HCT116 (cell line): ENCODE data around the gene SGMS1. TPM values are rescaled to one million over a fixed set of nuclear protein-coding genes. Genes with fewer than 3 reads are reported as not detected.

ENCODE experiments used
- ATAC-seq: fragments of 200-7000 bp; cut with Tn5 transposase; 2 replicates; pipeline ENCODE4 v1.9.1; 2020; ENCODE audit warnings: mild to moderate bottlenecking, moderate library complexity
- BruUV-seq: library from RNA; stranded (reverse); fragments of 400-500 nt; replicated peaks from 2 replicates; lab custom pipeline; 2021; lab: Mats Ljungman, UMichigan
- CTCF ChIA-PET: fragments of 300-600 bp; sonication (Branson Sonifier 250); formaldehyde crosslinking; loops from one replicate; lab custom pipeline; 2021; ENCODE audit warnings: antibody characterized with exemption; lab: Charles Lee
- POLR2A ChIA-PET: fragments of 300-600, 350-600 bp; sonication (Branson Sonifier 250); formaldehyde crosslinking; loops from one replicate; lab custom pipeline; 2021; ENCODE audit warnings: antibody characterized with exemption; lab: Charles Lee
- RAD21 ChIA-PET, 2 experiments: fragments of 300-600 bp; sonication (Branson Sonifier 250); formaldehyde crosslinking; loops; one replicate each; lab custom pipeline; 2023; ENCODE audit warnings: low total read pairs in 2 of 2; ENCODE audit not compliant: uncharacterized antibody in 2 of 2, unreplicated experiment in 2 of 2, low non-redundant PET in 1 of 2; lab: Charles Lee
- DNase-seq: peaks from one replicate; pipeline ENCODE4 v3.0.0-alpha.2; 2010; ENCODE audit warnings: low read depth, low spot score
- H2AFZ ChIP-seq: fragments of 200-600 bp; shearing (Covaris generic), sonication (generic); 2 replicates; pipeline ENCODE4 v1.6.1; 2017; ENCODE audit warnings: low read depth, mixed run types, mixed read lengths, antibody characterized with exemption, low read length; ENCODE audit not compliant: poor library complexity, severe bottlenecking
- H3K27ac ChIP-seq: 2 replicates; pipeline ENCODE4 v1.5.1; 2012; ENCODE audit warnings: low read depth, low read length
- H3K27me3 ChIP-seq: fragments of 200-600 bp; sonication (generic); 2 replicates; pipeline ENCODE4 v1.6.1; 2016; ENCODE audit warnings: mixed run types, low read length, mixed read lengths; ENCODE audit not compliant: insufficient read depth
- H3K36me3 ChIP-seq, 2 experiments: fragments of 200-500 bp in 1 of 2; fragments of 200-600 bp in 1 of 2; sonication (Bioruptor generic) in 1 of 2; sonication (generic) in 1 of 2; 2 replicates each; pipeline versions ENCODE4 v1.5.1 to v1.6.1; 2014 to 2016; ENCODE audit warnings: low read length in 2 of 2, inconsistent platforms in 1 of 2, mixed read lengths in 1 of 2, mixed run types in 1 of 2; ENCODE audit not compliant: insufficient read depth in 2 of 2, control insufficient read depth in 1 of 2
- H3K4me1 ChIP-seq, 2 experiments: fragments of 200-600 bp in 1 of 2; sonication (generic) in 1 of 2; 2 replicates each; pipeline versions ENCODE4 v1.5.1 to v1.6.1; 2012 to 2017; ENCODE audit warnings: low read length in 2 of 2, inconsistent platforms in 1 of 2, mild to moderate bottlenecking in 1 of 2, mixed read lengths in 1 of 2, mixed run types in 1 of 2, moderate library complexity in 1 of 2; ENCODE audit not compliant: insufficient read depth in 2 of 2, control insufficient read depth in 1 of 2
- H3K4me2 ChIP-seq: fragments of 200-600 bp; sonication (generic); 2 replicates; pipeline ENCODE4 v1.6.1; 2017; ENCODE audit warnings: mixed run types, low read length, mixed read lengths
- H3K4me3 ChIP-seq, 2 experiments: fragments of 200-600 bp in 1 of 2; sonication (generic) in 1 of 2; replicated peaks in 1 of 2; 2 replicates each; pipeline ENCODE4 v1.5.1; 2011 to 2016; ENCODE audit warnings: low read length in 2 of 2, control low read depth in 1 of 2, low read depth in 1 of 2, mild to moderate bottlenecking in 1 of 2, mixed read lengths in 1 of 2, mixed run types in 1 of 2
- H3K79me2 ChIP-seq: fragments of 200-600 bp; sonication (generic); 2 replicates; pipeline ENCODE4 v1.6.1; 2017; ENCODE audit warnings: mild to moderate bottlenecking, mixed run types, low read length, moderate library complexity, mixed read lengths; ENCODE audit not compliant: insufficient read depth
- H3K9ac ChIP-seq: fragments of 200-600 bp; sonication (generic); 2 replicates; pipeline ENCODE4 v1.6.1; 2016; ENCODE audit warnings: low read length, mixed read lengths
- H3K9me2 ChIP-seq: fragments of 200-600 bp; sonication (generic), shearing (Covaris generic); 2 replicates; pipeline ENCODE4 v1.6.1; 2017; ENCODE audit warnings: mixed run types, mild to moderate bottlenecking, moderate library complexity; ENCODE audit not compliant: insufficient read depth
- H3K9me3 ChIP-seq, 2 experiments: fragments of 200-500 bp in 1 of 2; fragments of 200-600 bp in 1 of 2; sonication (Bioruptor generic) in 1 of 2; sonication (generic) in 1 of 2; 2 replicates each; pipeline ENCODE4 v1.6.1; 2014 to 2017; ENCODE audit warnings: low read length in 2 of 2, mixed read lengths in 2 of 2, inconsistent platforms in 1 of 2, low read depth in 1 of 2, mild to moderate bottlenecking in 1 of 2, mixed run types in 1 of 2, moderate library complexity in 1 of 2; ENCODE audit not compliant: control insufficient read depth in 1 of 2, insufficient read depth in 1 of 2
- H4K20me1 ChIP-seq: fragments of 200-600 bp; sonication (generic), shearing (Covaris generic); 2 replicates; pipeline ENCODE4 v1.6.1; 2017; ENCODE audit warnings: mixed run types, mild to moderate bottlenecking, moderate library complexity; ENCODE audit not compliant: insufficient read depth
- CEBPB ChIP-seq: IDR thresholded peaks from 2 replicates; pipeline ENCODE4 v1.6.1; 2012; ENCODE audit warnings: low read depth
- CTCF ChIP-seq, 3 experiments: fragments of 200-600 bp in 1 of 3; sonication (generic) in 1 of 3; IDR thresholded peaks in 2 of 3; conservative IDR thresholded peaks in 1 of 3; 2 replicates each; pipeline ENCODE4 v1.5.1; 2012 to 2017; ENCODE audit warnings: low read depth in 2 of 3, low read length in 2 of 3, antibody characterized with exemption in 1 of 3, borderline replicate concordance in 1 of 3, control low read depth in 1 of 3, mild to moderate bottlenecking in 1 of 3, mixed read lengths in 1 of 3, mixed run types in 1 of 3, moderate library complexity in 1 of 3; ENCODE audit not compliant: insufficient read depth in 1 of 3
- ELF1 ChIP-seq: IDR thresholded peaks from 2 replicates; pipeline ENCODE4 v1.6.1; 2012; ENCODE audit warnings: low read depth, borderline replicate concordance
- FOSL1 ChIP-seq: IDR thresholded peaks from 2 replicates; pipeline ENCODE4 v1.6.1; 2012; ENCODE audit warnings: low read depth
- MAX ChIP-seq: IDR thresholded peaks from 2 replicates; pipeline ENCODE4 v1.6.1; 2012
- REST ChIP-seq: IDR thresholded peaks from 2 replicates; pipeline ENCODE4 v1.6.1; 2012; ENCODE audit warnings: low read depth
- SP1 ChIP-seq: IDR thresholded peaks from 2 replicates; pipeline ENCODE4 v1.6.1; 2012; ENCODE audit warnings: low read depth
- YY1 ChIP-seq: IDR thresholded peaks from 2 replicates; pipeline ENCODE4 v1.6.1; 2011; ENCODE audit warnings: low read length, low read depth, moderate library complexity, mild to moderate bottlenecking; ENCODE audit not compliant: insufficient replicate concordance; ENCODE audit errors: extremely low read depth
- ZBTB33 ChIP-seq: IDR thresholded peaks from 2 replicates; pipeline ENCODE4 v1.6.1; 2011; ENCODE audit warnings: mild to moderate bottlenecking, low read length, moderate library complexity; ENCODE audit not compliant: insufficient replicate concordance; ENCODE audit errors: extremely low read depth
- ZFX ChIP-seq: fragments of 450-650 bp; IDR thresholded peaks from 2 replicates; pipeline ENCODE4 v1.6.1; 2017
- ZNF274 ChIP-seq: fragments of 200-500 bp; sonication (Bioruptor generic); IDR thresholded peaks from 2 replicates; pipeline ENCODE4 v1.6.1; 2014; ENCODE audit warnings: mild to moderate bottlenecking, low read depth, low read length, inconsistent platforms
- intact Hi-C: fragments of 100-400 bp; cut with micrococcal nuclease; formaldehyde crosslinking; loops from 2 replicates; pipeline ENCODE4 v1.10.0; 2022
- total RNA-seq: library from RNA; stranded (reverse); gene quantifications from one replicate; pipeline ENCODE4 v1.2.1, GENCODE V29; 2021; ENCODE audit not compliant: unreplicated experiment

The SGMS1 gene
- total RNA-seq, 1 experiment from 2014 or later: 29.1 TPM

GRCh38 chr10:50575477-50576244 lies 48.1 kb downstream of the SGMS1 start:
- intact Hi-C loops: no loop called here
- RAD21 ChIA-PET: no interaction called here
- DNase-seq (no peak), ATAC-seq (peak; percentile 32; the same call in 1 of the 2 replicates)
- Histone ChIP-seq H3K79me2 (no peaks in the 10 kb centered on the region; the same call in 1 of the 2 replicates), H2AFZ (no peak overlapping the region), H3K9ac (no peak overlapping the region), H4K20me1 (no peaks in the 10 kb centered on the region), H3K4me1 (peaks cover 5 to 20% of the 10 kb centered on the region in 2 experiments; a peak in 3 of 4 replicates), H3K9me3 (no peaks in the 10 kb centered on the region), H3K9me2 (no peaks in the 10 kb centered on the region), H3K27ac (no peak overlapping the region), H3K4me3 (no peak overlapping the region), H3K36me3 (no peaks in the 10 kb centered on the region), H3K27me3 (no peaks in the 10 kb centered on the region), H3K4me2 (peak overlapping the region; percentile 33)
- no peak for TF ChIP-seq ZBTB33
- no peak for TF ChIP-seq MAX
- TF ChIP-seq SP1: no peak
- TF ChIP-seq ZFX: no peak
- POLR2A ChIA-PET: no interaction called here
- CTCF ChIA-PET: no interaction called here
- no TSS peak for BruUV-seq

GRCh38 chr10:50574931-50575330 lies 48.8 kb downstream of the SGMS1 start:
- Histone ChIP-seq H3K27ac (no peak overlapping the region), H3K79me2 (no peaks in the 10 kb centered on the region; the same call in 1 of the 2 replicates), H3K27me3 (no peaks in the 10 kb centered on the region), H3K9me3 (no peaks in the 10 kb centered on the region), H2AFZ (no peak overlapping the region), H3K36me3 (no peaks in the 10 kb centered on the region), H3K4me1 (peaks cover 5 to 20% of the 10 kb centered on the region in 2 experiments; a peak in 3 of 4 replicates), H3K4me2 (no peak overlapping the region), H4K20me1 (no peaks in the 10 kb centered on the region), H3K9ac (no peak overlapping the region), H3K4me3 (no peak overlapping the region), H3K9me2 (no peaks in the 10 kb centered on the region)
- ChIA-PET RAD21 (no interaction called here), CTCF (no interaction called here), POLR2A (no interaction called here)
- ATAC-seq (no peak), DNase-seq (no peak)
- intact Hi-C loops: no loop called here
- no TSS peak for BruUV-seq
- TF ChIP-seq ZNF274 (no peak), FOSL1 (no peak), YY1 (no peak), REST (no peak), ELF1 (no peak), CTCF (IDR thresholded peaks at IDR 0.05 in 2 of 3, conservative IDR thresholded peaks at IDR 0.05 in 1 of 3; ENCODE audit: borderline replicate concordance in 1 of 3, insufficient read depth in 1 of 3, low read depth in 2 of 3, low read length in 2 of 3) (no peak), CEBPB (no peak)
